K562 (cell line): ENCODE measurements around the gene BEST2. TPM values are rescaled to one million over a fixed set of nuclear protein-coding genes. Genes with fewer than 3 reads are reported as not detected.

ENCODE experiments used
- ATAC-seq: fragments of 200-7000 bp; cut with Tn5 transposase; 3 replicates; pipeline ENCODE4 v1.9.1; 2020; ENCODE audit warnings: moderate library complexity
- BruUV-seq: library from RNA; stranded (reverse); fragments of 400-500 nt; replicated peaks from 2 replicates; lab custom pipeline; 2021; lab: Mats Ljungman, UMichigan
- CTCF ChIA-PET: fragments of 300-600 bp; formaldehyde crosslinking; extraction: SDS; loops from one replicate; lab custom pipeline; 2021; ENCODE audit warnings: low intra/inter-chr PET ratio; lab: Yijun Ruan, JAX
- POLR2A ChIA-PET: fragments of 300-600, 350-650 bp; sonication (Branson Sonifier 250); formaldehyde crosslinking; extraction: SDS; loops from one replicate; lab custom pipeline; 2021; ENCODE audit warnings: antibody characterized with exemption, inconsistent platforms; lab: Yijun Ruan, JAX
- DNase-seq, 4 experiments: peaks; one replicate each; pipeline versions ENCODE4 v3.0.0 to v3.0.0-alpha.2; 2011 to 2018; ENCODE audit warnings: low spot score in 3 of 4, mixed read lengths in 3 of 4; ENCODE audit errors: extremely low read depth in 1 of 4
- FAIRE-seq: peaks from 2 replicates; lab custom pipeline; 2011; peaks lifted over from hg19 to GRCh38; lab: Jason Lieb, UNC
- H2AFZ ChIP-seq: 2 replicates; pipeline ENCODE4 v1.6.0; 2011; ENCODE audit warnings: low read depth, low read length, control low read depth, inconsistent platforms
- H3K27ac ChIP-seq: fragments of 200-600 bp; 3 replicates; pipeline ENCODE4 v1.8.0; 2011; ENCODE audit warnings: low read depth, mild to moderate bottlenecking, control low read depth, inconsistent platforms, low read length, moderate library complexity, mixed read lengths; ENCODE audit errors: extremely low read depth
- H3K27me3 ChIP-seq, 2 experiments: fragments of 300-600 bp in 1 of 2; 2 replicates in 1 of 2; 3 replicates in 1 of 2; pipeline versions ENCODE4 v1.6.0 to v1.8.0; 2011; ENCODE audit warnings: inconsistent platforms in 2 of 2, low read length in 2 of 2, mild to moderate bottlenecking in 1 of 2, mixed read lengths in 1 of 2, moderate library complexity in 1 of 2; ENCODE audit not compliant: control insufficient read depth in 2 of 2, insufficient read depth in 2 of 2
- H3K36me3 ChIP-seq: fragments of 300-600 bp; 3 replicates; pipeline ENCODE4 v1.8.0; 2011; ENCODE audit warnings: mild to moderate bottlenecking, low read length, inconsistent platforms; ENCODE audit not compliant: control insufficient read depth, insufficient read depth
- H3K4me1 ChIP-seq, 2 experiments: fragments of 200-600 bp in 1 of 2; replicated peaks in 1 of 2; 2 replicates in 1 of 2; 3 replicates in 1 of 2; pipeline versions ENCODE4 v1.5.1 to v1.8.0; 2011; ENCODE audit warnings: inconsistent platforms in 2 of 2, low read length in 2 of 2, mild to moderate bottlenecking in 1 of 2, mixed read lengths in 1 of 2, moderate library complexity in 1 of 2; ENCODE audit not compliant: control insufficient read depth in 2 of 2, insufficient read depth in 2 of 2
- H3K4me2 ChIP-seq: 2 replicates; pipeline ENCODE4 v1.6.1; 2011; ENCODE audit warnings: low read length, control low read depth, inconsistent platforms, mixed read lengths; ENCODE audit not compliant: insufficient read depth
- H3K4me3 ChIP-seq: fragments of 200-600 bp; sonication (generic), shearing (Covaris generic); 2 replicates; pipeline ENCODE4 v1.5.1; 2016; ENCODE audit warnings: control low read depth, inconsistent platforms
- H3K79me2 ChIP-seq: fragments of 200-600 bp; 3 replicates; pipeline ENCODE4 v1.8.0; 2011; ENCODE audit warnings: low read length, inconsistent platforms; ENCODE audit not compliant: control insufficient read depth, insufficient read depth
- H3K9ac ChIP-seq, 2 experiments: 2 replicates each; pipeline versions ENCODE4 v1.6.0 to v1.6.1; 2011; ENCODE audit warnings: low read depth in 2 of 2, low read length in 2 of 2, control low read depth in 1 of 2, inconsistent platforms in 1 of 2, mild to moderate bottlenecking in 1 of 2, mixed read lengths in 1 of 2; ENCODE audit not compliant: insufficient read depth in 1 of 2
- H3K9me1 ChIP-seq: one replicate; pipeline ENCODE4 v1.6.0; 2011; ENCODE audit warnings: inconsistent platforms, mild to moderate bottlenecking, low read length, moderate library complexity; ENCODE audit not compliant: control insufficient read depth, insufficient read depth
- H3K9me3 ChIP-seq: replicated peaks from 2 replicates; pipeline ENCODE4 v1.5.1; 2011; ENCODE audit warnings: low read depth, low read length, inconsistent platforms; ENCODE audit not compliant: control insufficient read depth, insufficient read depth
- H4K20me1 ChIP-seq: replicated peaks from 2 replicates; pipeline ENCODE4 v1.6.1; 2011; ENCODE audit warnings: low read length, inconsistent platforms, mixed read lengths; ENCODE audit not compliant: control insufficient read depth, insufficient read depth
- CBX8 ChIP-seq: fragments of 200-600 bp; sonication (generic); IDR thresholded peaks from 2 replicates; pipeline ENCODE4 v1.6.1; 2012; ENCODE audit warnings: borderline replicate concordance, mixed run types, low read depth, mild to moderate bottlenecking, moderate library complexity, mixed read lengths, low read length, control low read depth, inconsistent platforms; ENCODE audit not compliant: poor library complexity, severe bottlenecking; ENCODE audit errors: extremely low read depth
- EZH2 ChIP-seq: IDR thresholded peaks from 2 replicates; pipeline ENCODE4 v1.6.1; 2012; ENCODE audit warnings: low read depth, mild to moderate bottlenecking, inconsistent platforms, low read length, borderline replicate concordance
- FOXK1 ChIP-seq: sonication (generic); formaldehyde crosslinking; IDR thresholded peaks from 2 replicates; pipeline ENCODE4 v1.8.0; 2022; ENCODE audit warnings: missing genetic modification reagents, mild to moderate bottlenecking, borderline replicate concordance
- MTA3 ChIP-seq: fragments of 450-650 bp; formaldehyde crosslinking; IDR thresholded peaks from 2 replicates; pipeline ENCODE4 v1.6.1; 2017; ENCODE audit warnings: mild to moderate bottlenecking, borderline replicate concordance
- MYNN ChIP-seq, 2 experiments: sonication (generic); formaldehyde crosslinking in 1 of 2; IDR thresholded peaks; 2 replicates each; pipeline versions ENCODE4 v1.5.0 to v1.6.1; 2016 to 2020; ENCODE audit warnings: antibody characterized with exemption in 1 of 2, missing genetic modification reagents in 1 of 2
- NR4A1 ChIP-seq, 2 experiments: fragments of 250-450 bp in 1 of 2; fragments of 450-650 bp in 1 of 2; sonication (Bioruptor Pico) in 1 of 2; IDR thresholded peaks; 2 replicates each; pipeline versions ENCODE4 v1.4.0 to v1.6.1; 2016 to 2020; ENCODE audit warnings: mild to moderate bottlenecking in 2 of 2, missing compliant biosample characterization in 1 of 2, missing genetic modification characterization in 1 of 2, moderate library complexity in 1 of 2
- RBM25 ChIP-seq: fragments of 200-400 bp; formaldehyde crosslinking; IDR thresholded peaks from 2 replicates; pipeline ENCODE4 v1.6.1; 2018; ENCODE audit warnings: low read length, low read depth, moderate library complexity; ENCODE audit not compliant: severe bottlenecking
- RUNX1 ChIP-seq: sonication (generic); IDR thresholded peaks from 2 replicates; pipeline ENCODE4 v1.6.1; 2016; ENCODE audit warnings: antibody characterized with exemption, low read depth
- WGBS: fragments of 100-300 bp; shearing (Covaris generic); methylation state at CpG from one replicate; pipeline ENCODE4 v1.1.6; 2016; ENCODE audit warnings: low coverage, mixed read lengths; ENCODE audit not compliant: insufficient coverage; ENCODE audit errors: missing lambda C conversion rate; 5-methylcytosine and 5-hydroxymethylcytosine counted together
- in situ Hi-C: fragments of 300-500 bp; cut with MboI; formaldehyde crosslinking; loops from 4 replicates; pipeline ENCODE4 v1.15.0; 2018; ENCODE audit warnings: inconsistent platforms, mixed read lengths
- intact Hi-C: fragments of 100-400 bp; cut with micrococcal nuclease; formaldehyde crosslinking; loops from 2 replicates; pipeline ENCODE4 v1.14.2; 2022
- polyA plus RNA-seq, 8 experiments: library from polyadenylated mRNA; depleted of rRNA in 4 of 8; stranded (reverse) in 5 of 8; unstranded in 3 of 8; fragments of >200 nt; fragmentation: Nextera tagmentation in 2 of 8; fragmentation: Illumina TruSeq in 1 of 8; extraction: Ambion mirVana in 2 of 8; extraction: Trizol in 1 of 8; gene quantifications; 2 replicates each; pipeline versions ENCODE4 v1.2.1 to v1.2.3, GENCODE V29; 2011 to 2014; ENCODE audit warnings: inconsistent platforms in 1 of 8, missing spikeins in 1 of 8
- total RNA-seq, 7 experiments: library from RNA; depleted of rRNA in 6 of 7; stranded (reverse); fragments of >200 nt in 6 of 7; fragmentation: Illumina TruSeq in 2 of 7; extraction: Trizol in 2 of 7; gene quantifications; 2 replicates each; pipeline versions ENCODE4 v1.2.1 to v1.2.3, GENCODE V29; 2011 to 2021; ENCODE audit warnings: low replicate concordance in 1 of 7

The BEST2 gene
- total and polyA plus RNA-seq, 9 of the 15 experiments (the other 6 are each of a cell fraction or from before 2014, with no cell fraction given) = not detected

DNA sequence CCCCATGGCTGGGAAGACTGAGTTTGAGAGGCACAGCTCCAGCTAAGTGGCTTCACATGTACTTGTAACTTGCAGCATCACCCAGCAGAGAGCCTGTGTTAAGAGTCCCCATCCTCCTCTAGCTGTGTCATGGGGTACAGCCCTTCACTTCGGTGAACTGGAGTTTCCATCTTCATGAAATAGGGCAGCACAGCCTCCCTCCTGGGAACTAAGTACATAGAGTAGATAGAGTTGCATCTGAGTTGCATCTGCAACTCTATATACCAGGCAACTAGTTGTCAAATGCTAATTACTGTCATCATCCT, 48.8 kb downstream of the BEST2 start:
- intact Hi-C loops = no loop called here
- ChIA-PET POLR2A (interaction anchor here (0.5 to 2.7 kb wide), 7 partner anchors 9 to 320 kb away, joined by 3 to 12 read pairs (median 3); partner anchors contain the start of genes DHPS, JUNB, ZNF490 and ZNF791), CTCF (no interaction called here)
- H4K20me1 ChIP-seq = no peaks in the 10 kb centered on the region
- in situ Hi-C loops = no loop called here
- H3K27me3 ChIP-seq = no peaks in the 10 kb centered on the region
- no peaks in the 10 kb centered on the region for H3K9me1 ChIP-seq
- WGBS = 36% methylated on average over 1 of the region's 1 CpG
- peak overlapping the region; percentile 76 for H3K4me3 ChIP-seq
- H3K4me2 ChIP-seq = peak overlapping the region; percentile 82
- H3K9me3 ChIP-seq = no peaks in the 10 kb centered on the region
- peaks cover 35 to 62% of the 10 kb centered on the region in 2 experiments; a peak in 4 of 5 replicates for H3K4me1 ChIP-seq
- H3K9ac ChIP-seq = peak overlapping the region; percentile 90 to 96
- H2AFZ ChIP-seq = no peak overlapping the region
- FAIRE-seq = peak; percentile 19
- peaks cover 33% of the 10 kb centered on the region; the same call in 2 of the 3 replicates for H3K36me3 ChIP-seq
- ATAC-seq = no peak
- BruUV-seq = no TSS peak
- no peak for DNase-seq
- peak overlapping the region; percentile 90; the same call in 2 of the 3 replicates for H3K27ac ChIP-seq
- peaks cover 30% of the 10 kb centered on the region for H3K79me2 ChIP-seq
- TF ChIP-seq NR4A1 (CRISPR knock-in tag; IDR thresholded peaks at IDR 0.05) (no peak), NR4A1 (tag; IDR thresholded peaks at IDR 0.05) (no peak), EZH2 (no peak), CBX8 (no peak), RBM25 (no peak), FOXK1 (CRISPR knock-in tag) (no peak), RUNX1 (no peak), MYNN (IDR thresholded peaks at IDR 0.05) (0 out of 2 replicates have a peak, but pooled peaks have one; percentile 23), MYNN (CRISPR knock-in tag; IDR thresholded peaks at IDR 0.05) (no peak), MTA3 (no peak)
- TF ChIP-seq, all 486 proteins: peak for 1
